Mononuclear cell (primary cell): ENCODE measurements around the gene CHKB. TPM values are rescaled to one million over a fixed set of nuclear protein-coding genes. Genes with fewer than 3 reads are reported as not detected.

Experiments
- H3K27me3 ChIP-seq: 2 replicates; pipeline ENCODE4 v1.6.0; 2011; ENCODE audit warnings: low read length, control low read depth; ENCODE audit not compliant: insufficient read depth
- H3K4me1 ChIP-seq: 2 replicates; pipeline ENCODE4 v1.5.1; 2011; ENCODE audit warnings: mild to moderate bottlenecking, low read length, control low read depth; ENCODE audit not compliant: insufficient read depth
- H3K4me3 ChIP-seq: 2 replicates; pipeline ENCODE4 v1.5.1; 2011; ENCODE audit warnings: mild to moderate bottlenecking, low read length, moderate library complexity
- H3K9me3 ChIP-seq: 2 replicates; pipeline ENCODE4 v1.5.1; 2011; ENCODE audit warnings: low read depth, mild to moderate bottlenecking, control low read depth, low read length
- total RNA-seq: library from RNA; depleted of rRNA; stranded (reverse); fragments of >200 nt; gene quantifications from one replicate; pipeline ENCODE4 v1.2.3, GENCODE V29; 2012

The CHKB gene
- total RNA-seq, 1 donor: 40.0 TPM

GRCh38 chr22:50586416-50586815 is 3.8 kb upstream of the CHKB start:
- Histone ChIP-seq H3K27me3 (no peaks in the 10 kb centered on the region), H3K9me3 (no peaks in the 10 kb centered on the region), H3K4me3 (no peak overlapping the region), H3K4me1 (peaks cover 14% of the 10 kb centered on the region)

DNA sequence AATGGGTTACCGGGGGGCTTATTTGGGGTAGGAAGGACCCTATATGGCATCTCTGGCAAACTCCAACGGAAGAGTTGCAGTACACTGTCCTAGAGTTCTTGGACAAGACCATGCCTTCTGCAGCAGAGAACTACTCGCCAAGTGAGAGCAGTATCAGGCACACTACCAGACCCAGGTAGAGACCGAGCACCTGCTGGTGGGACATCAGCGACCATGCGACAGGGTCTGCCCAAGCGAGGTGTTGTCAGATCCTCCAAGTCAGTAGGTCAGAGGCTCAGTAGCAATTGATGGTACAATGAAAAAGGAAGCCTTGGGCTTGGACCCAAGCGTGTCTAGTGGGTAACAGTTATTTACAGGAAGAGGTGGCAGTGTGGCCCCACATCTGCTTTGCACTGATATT is 3.1 kb upstream of the CHKB start:
- Histone ChIP-seq H3K27me3 (no peaks in the 10 kb centered on the region), H3K4me1 (peaks cover 19% of the 10 kb centered on the region), H3K4me3 (no peak overlapping the region), H3K9me3 (no peaks in the 10 kb centered on the region)

DNA sequence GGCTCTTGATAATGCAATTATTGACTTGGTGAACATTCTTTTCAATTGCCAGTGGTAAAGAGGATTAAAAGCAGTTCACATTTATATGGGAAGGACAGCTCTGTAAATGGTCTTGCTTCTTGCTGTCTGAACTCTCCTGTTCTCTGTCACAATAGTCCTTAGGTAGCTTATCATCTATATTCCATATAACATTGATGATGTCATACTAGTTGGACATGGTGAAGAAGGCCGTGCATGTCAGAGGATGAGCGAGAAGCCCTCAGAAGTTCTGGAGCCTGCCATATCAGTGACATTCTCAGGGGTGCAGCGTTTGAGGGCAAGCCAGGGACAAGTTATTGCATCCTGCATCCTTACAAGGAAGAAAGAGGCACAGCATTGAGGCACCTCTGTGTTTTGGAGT is 2.6 kb upstream of the CHKB start:
- Histone ChIP-seq H3K4me3 (no peak overlapping the region), H3K9me3 (no peaks in the 10 kb centered on the region), H3K27me3 (no peaks in the 10 kb centered on the region), H3K4me1 (peaks cover 19% of the 10 kb centered on the region)

DNA sequence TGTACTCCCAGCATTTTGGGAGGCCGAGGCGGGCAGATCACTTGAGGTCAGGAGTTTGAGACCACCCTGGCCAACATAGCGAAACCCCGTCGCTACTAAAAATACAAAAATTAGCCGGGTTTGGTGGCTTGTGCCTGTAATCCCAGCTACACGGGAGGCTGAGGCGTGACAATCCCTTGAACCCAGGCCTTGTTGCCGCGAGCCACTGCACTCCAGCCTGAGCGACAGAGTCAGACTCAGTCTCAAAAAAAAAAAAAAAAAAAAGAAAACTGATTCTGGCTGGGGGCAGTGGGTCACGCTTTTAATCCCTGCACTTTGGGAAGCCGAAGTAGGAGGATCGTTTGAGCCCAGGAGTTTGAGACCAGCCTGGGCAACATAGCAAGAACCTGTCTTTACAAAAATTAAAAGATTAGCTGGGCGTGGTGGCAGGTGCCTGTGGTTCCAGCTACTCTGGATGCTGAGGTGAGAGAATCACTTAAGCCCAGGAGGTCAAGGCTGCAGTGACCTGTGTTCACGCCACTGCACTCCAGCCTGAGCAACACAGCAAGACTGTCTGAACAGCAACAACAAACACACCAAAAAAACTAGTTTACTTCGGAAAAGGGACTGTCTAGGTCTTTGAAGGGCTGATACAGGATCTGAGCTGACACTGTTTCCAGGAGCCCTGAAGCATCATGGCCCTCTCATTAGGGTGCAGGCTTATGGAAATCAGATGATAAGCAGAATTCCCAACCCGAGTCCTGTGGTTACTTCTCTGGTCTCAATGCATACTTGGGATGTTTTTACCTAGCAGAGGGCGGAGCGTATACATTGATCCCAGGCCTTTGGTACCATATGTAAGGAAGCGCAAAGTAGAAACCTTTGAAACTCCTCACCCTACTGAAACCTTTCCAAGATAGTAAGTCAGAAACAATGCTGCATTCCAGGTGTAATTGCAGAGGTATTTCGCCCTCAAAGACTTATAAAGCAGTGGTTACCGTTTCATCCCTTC is 1.8 kb upstream of the CHKB start:
- Histone ChIP-seq H3K4me3 (no peak overlapping the region), H3K9me3 (no peaks in the 10 kb centered on the region), H3K27me3 (no peaks in the 10 kb centered on the region), H3K4me1 (peaks cover 19% of the 10 kb centered on the region)

DNA sequence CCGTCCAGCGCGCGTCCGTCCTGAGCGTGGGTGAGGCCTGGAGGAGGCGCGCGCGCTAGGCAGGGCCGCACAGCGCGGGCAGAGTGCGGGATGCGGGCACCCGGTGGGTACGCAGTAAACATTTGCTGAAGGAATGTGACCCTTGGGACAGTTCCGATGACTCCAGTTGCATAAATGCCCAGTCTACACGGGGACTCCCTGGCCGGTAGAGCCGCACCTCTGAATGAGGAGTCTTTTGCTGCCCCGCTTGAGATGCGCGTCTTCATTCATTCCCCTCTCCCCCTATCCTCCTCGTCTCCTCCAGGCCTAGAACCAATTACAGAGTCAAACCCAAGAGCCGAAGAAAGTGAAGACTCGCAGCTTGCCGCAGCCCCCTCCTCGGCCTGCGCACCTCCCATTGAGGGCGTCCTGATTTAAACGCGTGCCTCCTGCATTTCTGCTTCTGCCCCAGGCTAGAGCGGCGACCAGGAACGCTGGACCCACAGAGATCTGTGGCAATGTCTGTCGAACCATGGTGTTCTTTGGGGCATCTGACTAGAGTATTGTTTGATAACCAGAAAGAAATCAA is 729 bp upstream of the CHKB start:
- Histone ChIP-seq H3K4me1 (peaks cover 23% of the 10 kb centered on the region), H3K4me3 (peak overlapping the region; percentile 70)

GRCh38 chr22:50581950-50582492 is 628 bp downstream of the CHKB start:
- Histone ChIP-seq H3K4me1 (peaks cover 26% of the 10 kb centered on the region), H3K27me3 (no peaks in the 10 kb centered on the region), H3K4me3 (peak overlapping the region; percentile 70), H3K9me3 (no peaks in the 10 kb centered on the region)

More for the DNA sequence above, 729 bp upstream of the CHKB start:
- Histone ChIP-seq H3K27me3 (no peaks in the 10 kb centered on the region), H3K9me3 (no peaks in the 10 kb centered on the region)

- H3K4me3 ChIP-seq: peak overlapping the region; percentile 70
- H3K27me3 ChIP-seq: no peaks in the 10 kb centered on the region
- no peaks in the 10 kb centered on the region for H3K9me3 ChIP-seq
- peaks cover 26% of the 10 kb centered on the region for H3K4me1 ChIP-seq
Observed at GRCh38 chr22:50581031-50581949, 1.4 kb downstream of the CHKB start.

DNA sequence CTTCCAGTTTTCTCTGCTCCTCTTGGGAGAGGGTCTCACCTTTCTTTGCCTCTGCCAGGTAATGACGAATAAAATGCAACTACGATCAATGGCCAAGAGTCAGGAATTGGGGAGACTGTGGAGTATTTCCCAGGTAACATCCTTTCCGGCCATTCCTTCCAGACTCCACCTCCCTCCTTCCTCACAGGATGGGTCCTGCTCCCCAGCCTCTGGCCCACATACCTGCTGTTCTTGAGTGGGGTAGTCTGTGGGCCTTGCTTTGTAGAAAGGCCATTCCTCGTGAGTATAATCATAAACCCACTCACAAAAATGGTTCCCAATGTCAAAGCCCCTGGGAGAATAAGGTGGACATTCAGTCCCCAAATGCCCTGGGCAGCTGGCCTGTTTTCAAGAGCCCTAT is 2.9 kb downstream of the CHKB start:
- Histone ChIP-seq H3K9me3 (no peaks in the 10 kb centered on the region), H3K4me3 (no peak overlapping the region), H3K27me3 (no peaks in the 10 kb centered on the region), H3K4me1 (peaks cover 26% of the 10 kb centered on the region)

GRCh38 chr22:50578776-50579310 is 3.8 kb downstream of the CHKB start:
- Histone ChIP-seq H3K4me3 (no peak overlapping the region), H3K27me3 (no peaks in the 10 kb centered on the region), H3K9me3 (no peaks in the 10 kb centered on the region), H3K4me1 (peaks cover 26% of the 10 kb centered on the region)

DNA sequence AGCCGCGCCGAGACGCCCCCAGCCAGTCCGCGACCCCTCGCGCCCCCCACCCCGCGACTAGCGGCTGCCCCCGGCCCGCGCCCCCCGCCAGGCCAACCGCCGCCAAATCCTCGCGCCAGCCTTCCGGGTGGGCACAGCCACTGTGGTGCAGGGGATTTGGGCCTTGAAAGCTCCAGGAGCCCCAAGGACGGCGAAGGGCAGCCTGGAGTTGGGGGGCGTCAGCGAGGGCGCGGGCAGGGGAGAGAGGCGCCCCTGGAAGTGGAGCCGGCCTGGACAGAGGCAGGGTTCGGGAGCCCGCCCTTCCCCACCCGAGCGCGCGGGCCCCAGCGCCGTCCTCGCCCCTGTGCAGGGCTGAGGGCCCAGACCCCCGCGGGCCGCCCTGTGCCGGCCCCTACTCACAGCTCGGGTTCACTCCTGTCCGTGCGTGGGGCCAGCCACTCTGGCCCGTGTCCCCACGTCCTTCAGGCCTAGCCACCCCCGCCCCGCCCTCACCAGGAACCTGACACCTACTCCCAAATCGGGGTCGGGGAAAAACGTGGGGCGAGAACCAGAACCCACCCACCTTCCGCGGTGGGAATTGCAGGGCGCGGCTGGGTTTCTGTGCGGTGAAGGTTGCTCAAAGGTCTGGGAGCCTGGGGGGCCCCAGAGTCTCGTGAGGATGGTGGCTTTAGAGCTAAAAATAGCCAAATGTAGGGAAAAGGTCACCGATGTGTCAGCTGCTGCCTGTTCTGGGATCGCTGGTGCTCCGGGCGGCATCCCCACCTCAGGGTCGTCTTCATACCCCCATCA is 4.5 kb downstream of the CHKB start, which contains the start of gene CPT1B:
CPT1B (minus strand) TSS at position 441 of the 789 bp plus-strand sequence. CDS start 512 bp downstream, outside the sequence.
- no peaks in the 10 kb centered on the region for H3K9me3 ChIP-seq
- H3K4me3 ChIP-seq: no peak within 1 kb of the TSS
- no peaks in the 10 kb centered on the region for H3K27me3 ChIP-seq
- peaks cover 19% of the 10 kb centered on the region for H3K4me1 ChIP-seq

GRCh38 chr22:50577697-50577986 is 5.0 kb downstream of the CHKB start:
- Histone ChIP-seq H3K9me3 (no peaks in the 10 kb centered on the region), H3K4me3 (no peak overlapping the region), H3K4me1 (peaks cover 19% of the 10 kb centered on the region), H3K27me3 (no peaks in the 10 kb centered on the region)

DNA sequence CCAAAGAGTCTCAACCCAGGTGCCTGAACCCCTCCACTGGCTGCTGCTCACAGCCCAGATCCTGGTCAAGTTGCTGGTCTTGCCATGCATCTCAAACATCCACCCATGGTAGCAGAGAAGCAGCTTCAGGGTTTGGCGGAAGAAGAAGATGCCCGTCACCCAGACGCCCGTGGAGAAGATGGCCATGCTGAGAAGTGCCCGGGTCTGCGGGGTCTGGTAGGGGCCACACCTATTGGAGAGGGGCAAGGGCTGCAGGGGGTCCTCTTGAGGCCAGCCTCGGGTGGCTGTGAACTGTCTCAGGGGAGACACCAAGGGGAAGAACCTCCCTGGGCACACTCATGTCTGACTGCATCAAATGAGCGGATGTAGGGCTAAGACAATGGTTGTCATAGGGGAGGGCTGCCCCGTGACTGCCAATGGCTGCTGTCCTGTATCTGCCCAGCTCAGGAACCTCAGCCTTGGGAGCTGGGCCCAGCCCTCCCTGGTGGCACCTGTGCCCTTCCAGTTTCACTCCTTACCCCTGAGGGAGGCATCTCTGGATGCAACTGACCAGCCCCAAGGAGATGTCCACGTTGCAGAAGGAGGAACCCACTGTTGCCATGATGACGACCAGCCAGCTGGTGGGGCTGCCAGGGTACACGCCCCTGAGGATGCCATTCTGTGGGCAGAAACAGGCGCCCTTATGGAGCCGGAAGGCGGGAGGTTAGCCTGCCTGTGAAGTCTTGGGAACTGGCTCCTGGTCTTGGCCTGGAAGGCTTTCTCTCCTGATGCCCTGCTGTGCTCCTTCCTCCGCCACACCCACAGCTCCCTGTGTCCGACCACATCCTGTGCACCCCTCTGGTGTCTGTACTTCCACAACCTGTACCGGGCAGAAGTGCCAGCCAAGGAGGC is 5.6 kb downstream of the CHKB start:
- Histone ChIP-seq H3K4me3 (no peak overlapping the region), H3K27me3 (no peaks in the 10 kb centered on the region), H3K4me1 (peaks cover 18% of the 10 kb centered on the region), H3K9me3 (no peaks in the 10 kb centered on the region)

GRCh38 chr22:50576070-50576469 is 6.6 kb downstream of the CHKB start:
- Histone ChIP-seq H3K4me1 (peaks cover 8% of the 10 kb centered on the region), H3K27me3 (no peaks in the 10 kb centered on the region), H3K4me3 (no peak overlapping the region), H3K9me3 (no peaks in the 10 kb centered on the region)
